WTC11 (cell line): ENCODE measurements around the gene SDC4. TPM values are rescaled to one million over a fixed set of nuclear protein-coding genes. Genes with fewer than 3 reads are reported as not detected.

ENCODE experiments used
- ATAC-seq: fragments of 200-7000 bp; cut with Tn5 transposase; 2 replicates; pipeline ENCODE4 v1.10.0; 2021; ENCODE audit warnings: mild to moderate bottlenecking, moderate library complexity
- CTCF ChIA-PET: fragments of 300-600 bp; sonication (Branson Sonifier 250); formaldehyde crosslinking; loops from one replicate; lab custom pipeline; 2021; ENCODE audit warnings: antibody characterized with exemption; lab: Charles Lee
- POLR2A ChIA-PET: fragments of 350-600 bp; sonication (Branson Sonifier 250); formaldehyde crosslinking; loops from one replicate; lab custom pipeline; 2021; ENCODE audit warnings: antibody characterized with exemption; lab: Charles Lee
- DNase-seq: peaks from one replicate; pipeline ENCODE4 v3.0.0; 2021; ENCODE audit warnings: low spot score
- H3K27ac Mint-ChIP-seq: 2 replicates; pipeline ENCODE4 v1.8.0; 2021; ENCODE audit warnings: mixed read lengths
- H3K27me3 Mint-ChIP-seq: 2 replicates; pipeline ENCODE4 v1.8.0; 2021; ENCODE audit warnings: low read depth, mild to moderate bottlenecking, moderate library complexity, mixed read lengths
- H3K36me3 Mint-ChIP-seq: 2 replicates; pipeline ENCODE4 v1.8.0; 2021; ENCODE audit warnings: mixed read lengths
- H3K4me1 Mint-ChIP-seq: 2 replicates; pipeline ENCODE4 v1.8.0; 2022; ENCODE audit warnings: mixed read lengths
- H3K4me3 Mint-ChIP-seq: 2 replicates; pipeline ENCODE4 v1.8.0; 2021; ENCODE audit warnings: mild to moderate bottlenecking, moderate library complexity, mixed read lengths
- H3K9me3 Mint-ChIP-seq: 2 replicates; pipeline ENCODE4 v1.8.0; 2021; ENCODE audit warnings: mixed read lengths
- ARID4B ChIP-seq: sonication (generic); formaldehyde crosslinking; IDR thresholded peaks from 2 replicates; pipeline ENCODE4 v1.8.0; 2023; ENCODE audit warnings: missing genetic modification reagents, mild to moderate bottlenecking, borderline replicate concordance
- ATF2 ChIP-seq: sonication (generic); formaldehyde crosslinking; IDR thresholded peaks from 2 replicates; pipeline ENCODE4 v1.8.1; 2022; ENCODE audit warnings: low read depth, missing genetic modification reagents, borderline replicate concordance
- ELF4 ChIP-seq: sonication (generic); formaldehyde crosslinking; IDR thresholded peaks from 2 replicates; pipeline ENCODE4 v1.8.1; 2022; ENCODE audit warnings: low read depth, mild to moderate bottlenecking, moderate library complexity, missing genetic modification reagents
- ETV6 ChIP-seq: sonication (generic); formaldehyde crosslinking; IDR thresholded peaks from 2 replicates; pipeline ENCODE4 v1.8.1; 2022; ENCODE audit warnings: mild to moderate bottlenecking, missing genetic modification reagents
- NR3C1 ChIP-seq: sonication (generic); formaldehyde crosslinking; conservative IDR thresholded peaks from 2 replicates; pipeline ENCODE4 v1.8.1; 2023; ENCODE audit warnings: low read depth, mild to moderate bottlenecking, missing genetic modification reagents
- PRDM15 ChIP-seq: sonication (generic); formaldehyde crosslinking; IDR thresholded peaks from 2 replicates; pipeline ENCODE4 v1.8.0; 2022; ENCODE audit warnings: missing genetic modification reagents
- RORB ChIP-seq: fragments of 250-450 bp; sonication (Bioruptor Pico); IDR thresholded peaks from 2 replicates; pipeline ENCODE4 v1.9.0; 2021; ENCODE audit warnings: mild to moderate bottlenecking
- TEAD1 ChIP-seq: sonication (generic); formaldehyde crosslinking; IDR thresholded peaks from 2 replicates; pipeline ENCODE4 v1.8.0; 2022; ENCODE audit warnings: mild to moderate bottlenecking, missing genetic modification reagents
- ZNF219 ChIP-seq: sonication (generic); formaldehyde crosslinking; IDR thresholded peaks from 2 replicates; pipeline ENCODE4 v1.8.0; 2023; ENCODE audit warnings: missing genetic modification reagents, mild to moderate bottlenecking, borderline replicate concordance
- ZNF232 ChIP-seq: sonication (generic); formaldehyde crosslinking; IDR thresholded peaks from 2 replicates; pipeline ENCODE4 v1.8.0; 2022; ENCODE audit warnings: mild to moderate bottlenecking, missing genetic modification reagents
- ZNF263 ChIP-seq: sonication (generic); formaldehyde crosslinking; IDR thresholded peaks from 2 replicates; pipeline ENCODE4 v1.8.1; 2022; ENCODE audit warnings: low read depth, mild to moderate bottlenecking, moderate library complexity, missing genetic modification reagents
- ZNF423 ChIP-seq: fragments of 250-450 bp; sonication (Bioruptor Pico); IDR thresholded peaks from 2 replicates; pipeline ENCODE4 v2.1.2; 2022; ENCODE audit warnings: mild to moderate bottlenecking, moderate library complexity
- ZNF532 ChIP-seq: fragments of 250-450 bp; sonication (Bioruptor Pico); IDR thresholded peaks from 2 replicates; pipeline ENCODE4 v1.9.0; 2021; ENCODE audit warnings: mild to moderate bottlenecking, borderline replicate concordance
- total RNA-seq: library from RNA; stranded (reverse); gene quantifications from 3 replicates; pipeline ENCODE4 v1.2.3, GENCODE V29; 2021

SDC4 gene
- total RNA-seq, 1 experiment from 2014 or later, result 64.0 TPM

- DNase-seq (no peak), ATAC-seq (no peak)
- ChIA-PET POLR2A (interaction anchor here (1.0 to 1.1 kb wide), 2 partner anchors 11 to 19 kb away, joined by 3 to 4 read pairs; no protein-coding TSS in a partner anchor), CTCF (interaction anchor here (0.6 to 3.3 kb wide), 55 partner anchors 8 to 623 kb away, joined by 3 to 61 read pairs (median 4); partner anchors contain the start of genes PIGT, SDC4, SYS1 and TP53TG5)
- Mint-ChIP-seq H3K27me3 (peaks cover 33% of the 10 kb centered on the region), H3K27ac (no peak overlapping the region), H3K4me1 (peaks cover 15% of the 10 kb centered on the region), H3K4me3 (peak overlapping the region; percentile 63), H3K36me3 (no peaks in the 10 kb centered on the region), H3K9me3 (no peaks in the 10 kb centered on the region)
- TF ChIP-seq PRDM15 (CRISPR knock-in tag) (peak; percentile 62), ZNF219 (no peak), ELF4 (no peak)
These were observed 36.0 kb downstream of the SDC4 start for GRCh38 chr20:45312241-45312640.

GRCh38 chr20:45311589-45312211, 36.5 kb downstream of the SDC4 start:
- H3K4me1 Mint-ChIP-seq, result peaks cover 15% of the 10 kb centered on the region
- POLR2A ChIA-PET, result interaction anchor here (1.0 to 1.1 kb wide), 2 partner anchors 11 to 18 kb away, joined by 3 to 4 read pairs; no protein-coding TSS in a partner anchor
- DNase-seq (peak; percentile 92), ATAC-seq (peak; percentile 68)
- CTCF ChIA-PET, result interaction anchor here (0.6 to 3.3 kb wide), 55 partner anchors 9 to 624 kb away, joined by 3 to 61 read pairs (median 4); partner anchors contain the start of genes PIGT, SDC4, SYS1 and TP53TG5
- H3K9me3 Mint-ChIP-seq, result no peaks in the 10 kb centered on the region
- no peaks in the 10 kb centered on the region for H3K36me3 Mint-ChIP-seq
- H3K27me3 Mint-ChIP-seq, result peaks cover 33% of the 10 kb centered on the region
- H3K27ac Mint-ChIP-seq, result no peak overlapping the region
- peak overlapping the region; percentile 63 for H3K4me3 Mint-ChIP-seq
- TF ChIP-seq ATF2 (no peak), ARID4B (CRISPR knock-in tag) (0 out of 2 replicates have a peak, but pooled peaks have one; percentile 62), ZNF263 (CRISPR knock-in tag) (peak; percentile 96), ZNF532 (CRISPR knock-in tag) (no peak), RORB (CRISPR knock-in tag) (no peak), ETV6 (peak; percentile 64; the same call in 1 of the 2 replicates), ZNF423 (CRISPR knock-in tag) (no peak), TEAD1 (CRISPR knock-in tag) (peak; percentile 79; the same call in 1 of the 2 replicates), PRDM15 (CRISPR knock-in tag) (no peak), ZNF232 (CRISPR knock-in tag) (peak; percentile 28; the same call in 1 of the 2 replicates), NR3C1 (CRISPR knock-in tag) (no peak)
